A204.1 (cell line): ENCODE results near the gene TSHZ3.

Source experiments
- FAIRE-seq: peaks from 2 replicates; lab custom pipeline; 2012; peaks lifted over from hg19 to GRCh38; lab: Jason Lieb, UNC

Gene TSHZ3

DNA sequence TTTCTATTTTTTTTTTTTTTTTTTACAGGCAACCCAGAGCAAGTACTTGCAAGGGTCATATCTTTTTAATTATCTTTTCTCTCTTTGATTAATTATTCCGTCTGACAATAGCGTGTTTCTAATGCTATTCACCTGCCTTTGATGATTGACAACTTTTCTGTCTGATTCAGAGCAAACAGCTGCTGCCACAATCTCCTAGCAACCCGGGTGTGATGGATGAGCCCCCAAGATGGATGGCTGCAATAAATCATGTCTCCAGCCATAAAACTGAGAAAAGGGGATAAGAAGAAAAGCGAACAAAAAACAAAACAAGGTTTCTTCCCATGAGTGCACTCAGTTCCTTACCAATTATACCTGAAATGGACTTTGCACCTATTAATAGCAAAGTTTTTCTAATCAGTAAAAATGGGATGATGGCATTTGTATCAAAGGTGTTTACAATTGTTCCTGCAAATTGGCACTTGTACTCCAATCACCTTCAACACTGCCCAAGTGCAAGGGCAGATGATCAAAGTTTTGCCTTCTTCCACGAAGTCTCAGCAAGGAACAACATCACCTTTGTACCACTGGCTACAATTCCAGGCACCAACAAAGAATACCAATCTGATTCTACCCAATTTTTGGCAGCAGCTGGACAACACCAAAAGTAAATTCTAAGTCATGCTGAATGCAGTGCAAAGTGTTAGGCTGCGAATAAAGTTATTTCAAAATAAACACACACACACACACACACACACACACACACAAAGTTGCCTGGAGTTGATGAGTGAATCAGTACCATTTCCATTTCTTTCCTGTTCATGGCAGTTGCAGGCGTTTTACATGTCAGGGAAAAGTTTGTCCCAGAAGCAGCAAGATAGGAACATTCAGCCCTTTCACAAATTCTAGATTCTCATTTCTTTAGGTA lies 12.0 kb downstream of the TSHZ3 start:
- no peak for FAIRE-seq

DNA sequence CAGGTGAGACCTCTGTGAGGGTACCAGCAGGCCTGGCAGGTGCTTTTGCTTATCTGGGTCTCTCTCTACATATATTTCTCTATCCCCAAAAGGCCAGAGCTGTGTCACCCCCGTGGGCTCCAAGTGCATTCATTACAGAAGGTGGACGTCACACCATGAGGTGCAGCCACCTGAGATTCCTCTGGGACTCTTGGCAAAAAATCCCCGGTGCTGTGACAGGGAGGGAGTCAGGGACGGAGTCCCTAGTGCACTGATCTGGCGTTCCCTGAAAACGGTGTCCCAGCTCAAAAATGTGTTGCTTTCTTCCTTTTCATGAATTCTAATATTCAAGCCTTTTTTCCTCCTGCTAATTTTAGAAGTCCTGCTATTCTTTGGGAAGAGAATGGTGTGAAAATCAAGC lies 13.5 kb downstream of the TSHZ3 start:
- no peak for FAIRE-seq

DNA sequence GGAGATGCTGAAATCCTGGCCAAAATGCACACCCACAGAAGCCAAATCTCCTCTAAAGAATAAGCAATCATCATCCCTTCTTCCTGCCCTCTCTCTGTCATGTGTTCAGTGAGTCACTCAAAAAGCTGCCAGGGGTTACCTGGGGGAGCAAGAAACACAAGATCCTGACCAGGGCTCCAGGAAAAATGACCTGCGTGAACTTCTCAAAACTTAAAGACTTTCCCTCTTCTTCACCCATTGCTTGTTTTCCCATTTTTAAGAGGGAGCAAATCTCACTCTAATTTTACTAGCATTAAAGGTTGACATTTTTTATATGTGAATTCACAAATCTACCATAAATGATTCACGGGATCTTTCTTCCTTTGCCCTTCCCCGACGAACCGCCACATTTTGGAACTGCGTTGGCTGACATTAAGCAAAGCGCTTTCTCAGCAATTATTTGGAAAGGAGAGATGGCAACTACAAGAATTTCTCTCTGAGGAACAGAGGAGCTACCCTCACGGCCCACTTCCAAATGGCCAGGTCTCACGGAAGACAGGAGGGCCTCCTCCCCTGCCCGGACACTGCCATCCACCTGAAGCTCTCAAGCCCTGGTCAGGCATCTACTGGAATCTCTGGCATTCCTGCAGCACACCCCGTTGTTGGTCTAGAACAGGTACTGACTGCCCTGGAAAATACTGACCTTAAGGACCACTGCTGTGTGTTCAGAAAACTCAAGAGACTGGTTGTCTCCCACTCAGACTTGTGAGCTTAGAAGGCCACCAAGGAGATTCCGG lies 14.2 kb downstream of the TSHZ3 start:
- no peak for FAIRE-seq

DNA sequence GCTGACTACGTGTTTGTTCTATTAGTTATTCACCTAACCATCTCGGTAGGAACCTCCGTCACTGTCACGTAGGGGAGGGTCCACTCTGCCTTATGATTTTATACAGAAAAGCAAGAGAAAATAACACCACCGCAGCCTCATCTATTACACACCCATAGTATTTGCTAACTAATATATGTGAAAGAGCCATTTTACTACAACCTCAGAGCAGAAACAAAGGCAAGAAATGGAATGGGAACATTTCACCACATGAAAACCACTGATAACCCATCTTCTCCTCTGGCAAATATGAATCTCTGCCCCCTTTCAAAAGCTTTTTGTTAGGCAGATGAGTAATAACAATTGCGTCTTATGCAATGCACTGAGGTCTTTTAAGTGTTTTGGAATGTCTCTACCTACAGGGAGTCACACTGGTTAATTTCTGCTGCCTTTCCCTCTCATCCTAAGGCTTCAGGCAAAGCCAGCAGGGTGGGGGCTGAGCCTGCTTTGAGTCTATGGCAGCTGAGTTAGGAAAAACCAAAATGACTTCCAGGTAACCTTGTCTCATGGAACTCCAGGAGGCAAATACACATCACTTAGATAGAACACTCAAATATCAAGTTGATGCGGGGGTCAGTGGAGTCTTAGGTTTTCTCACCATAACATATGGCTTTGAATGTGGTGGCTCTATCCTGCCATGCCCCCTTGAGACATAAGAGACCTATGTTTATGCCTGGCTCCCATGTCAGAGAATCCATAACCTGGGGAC lies 15.0 kb downstream of the TSHZ3 start:
- no peak for FAIRE-seq

DNA sequence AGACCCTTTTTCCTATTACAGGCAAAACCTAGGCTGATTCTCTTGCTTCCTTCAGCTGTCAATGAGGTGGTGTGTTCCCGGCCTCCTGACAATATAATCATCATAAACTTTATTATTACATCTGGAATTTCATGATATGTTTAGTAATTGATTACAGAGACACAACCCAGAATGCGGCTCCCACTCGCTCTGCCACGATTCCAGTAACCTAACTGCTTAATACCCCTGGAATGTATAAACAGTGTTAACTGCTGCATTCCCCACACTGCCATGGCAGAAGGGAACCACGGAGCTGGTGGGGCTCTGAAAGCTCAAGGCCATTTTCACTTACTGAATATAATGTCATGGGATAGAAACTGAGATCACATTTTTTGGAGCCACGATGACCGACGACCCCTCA lies 17.1 kb downstream of the TSHZ3 start:
- no peak for FAIRE-seq

DNA sequence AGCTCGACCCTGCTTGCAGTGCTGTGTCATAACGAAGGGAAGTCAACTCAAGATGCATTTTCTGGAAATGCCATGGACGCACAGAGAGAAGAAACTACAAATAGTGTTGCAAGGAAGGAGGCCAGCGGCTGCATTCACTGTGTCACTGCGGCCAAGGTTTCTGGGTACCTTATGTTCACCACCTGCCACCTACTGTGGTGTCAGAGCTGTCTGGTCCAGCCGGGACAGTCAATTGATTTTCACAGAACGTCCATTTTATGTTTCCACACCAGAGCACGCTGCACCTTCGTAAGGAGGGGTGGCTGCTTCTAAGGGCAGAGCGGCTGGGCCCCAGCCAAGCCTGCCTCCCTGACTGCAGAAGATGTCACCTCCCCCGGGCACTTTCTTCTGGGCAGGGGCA lies 17.7 kb downstream of the TSHZ3 start:
- FAIRE-seq, result no peak

DNA sequence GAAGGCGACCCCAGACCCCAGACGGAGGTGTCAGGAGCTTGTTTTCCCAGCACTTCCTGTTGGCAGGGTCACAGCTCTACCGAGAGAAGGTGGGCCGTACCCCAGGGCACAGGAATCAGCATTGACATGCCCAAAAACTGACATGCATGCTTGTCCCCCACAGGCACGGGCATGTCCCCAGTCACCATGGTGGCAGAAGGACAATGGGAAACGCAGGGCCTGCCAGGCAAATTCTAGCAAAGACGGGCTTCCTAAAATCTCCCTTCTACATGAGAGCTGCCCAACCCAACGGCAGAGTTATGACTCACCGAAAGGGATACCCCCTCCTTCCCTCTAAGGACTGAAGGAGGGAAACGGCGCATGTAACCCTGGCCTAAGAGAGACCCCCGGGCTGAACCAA lies 18.5 kb downstream of the TSHZ3 start:
- no peak for FAIRE-seq

DNA sequence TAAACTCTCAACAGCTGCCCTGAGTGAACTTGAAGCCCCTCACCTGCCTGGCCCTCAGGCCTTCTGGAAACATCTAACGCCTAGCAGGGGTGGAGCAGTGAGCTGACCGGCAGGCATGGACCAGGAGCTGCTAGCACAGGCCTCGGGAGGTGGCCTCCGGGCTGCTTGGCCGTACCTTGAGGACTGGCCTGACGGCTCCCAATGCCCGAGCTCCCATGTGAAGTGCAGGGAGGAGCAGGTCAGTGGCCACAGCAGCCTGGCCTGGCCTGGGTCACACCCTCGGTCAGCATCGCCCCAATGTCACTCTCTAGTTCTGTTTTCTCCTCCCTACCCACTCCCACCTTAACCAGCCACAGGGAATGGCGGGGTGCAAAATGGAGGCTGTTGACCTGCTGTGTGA lies 19.0 kb downstream of the TSHZ3 start:
- FAIRE-seq, result no peak

DNA sequence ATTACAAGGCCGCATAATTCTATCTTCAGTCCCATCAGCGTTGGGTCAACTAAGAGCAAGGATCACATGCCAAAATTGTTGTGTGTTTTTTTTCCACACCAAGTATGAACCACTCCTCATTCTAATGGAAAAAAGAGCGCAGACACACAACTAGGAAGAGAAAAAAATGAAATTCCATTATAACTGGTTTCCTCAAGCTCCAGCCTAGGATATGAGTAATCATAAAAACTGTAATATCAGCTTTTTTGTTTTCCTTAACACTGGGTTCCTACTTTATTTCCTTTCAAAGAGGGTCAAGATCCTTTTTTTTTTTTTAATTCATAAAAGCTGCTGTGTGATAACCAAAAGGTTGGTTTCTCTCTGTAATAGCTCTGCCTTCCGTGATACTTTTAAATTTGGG lies 19.4 kb downstream of the TSHZ3 start:
- FAIRE-seq, result no peak

DNA sequence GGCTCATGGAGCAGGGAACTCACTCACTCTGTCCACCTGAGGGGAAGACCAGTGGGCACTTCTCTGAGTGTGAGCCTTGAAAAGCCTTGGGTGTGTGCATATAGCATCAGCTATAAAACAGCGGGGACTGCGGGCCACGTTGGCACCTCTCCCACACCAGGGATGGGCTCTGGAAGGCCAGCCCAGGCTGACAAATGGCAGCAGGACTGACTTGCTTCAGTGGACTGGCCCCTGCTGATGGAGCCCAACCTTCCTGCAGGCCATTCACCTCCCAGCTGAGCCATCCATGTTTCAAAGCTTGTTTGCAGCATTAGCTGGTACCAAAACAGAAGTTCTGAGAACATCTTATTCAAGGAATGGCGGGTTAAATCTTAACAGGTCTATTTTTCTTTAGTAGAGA lies 21.0 kb downstream of the TSHZ3 start:
- FAIRE-seq, result no peak

DNA sequence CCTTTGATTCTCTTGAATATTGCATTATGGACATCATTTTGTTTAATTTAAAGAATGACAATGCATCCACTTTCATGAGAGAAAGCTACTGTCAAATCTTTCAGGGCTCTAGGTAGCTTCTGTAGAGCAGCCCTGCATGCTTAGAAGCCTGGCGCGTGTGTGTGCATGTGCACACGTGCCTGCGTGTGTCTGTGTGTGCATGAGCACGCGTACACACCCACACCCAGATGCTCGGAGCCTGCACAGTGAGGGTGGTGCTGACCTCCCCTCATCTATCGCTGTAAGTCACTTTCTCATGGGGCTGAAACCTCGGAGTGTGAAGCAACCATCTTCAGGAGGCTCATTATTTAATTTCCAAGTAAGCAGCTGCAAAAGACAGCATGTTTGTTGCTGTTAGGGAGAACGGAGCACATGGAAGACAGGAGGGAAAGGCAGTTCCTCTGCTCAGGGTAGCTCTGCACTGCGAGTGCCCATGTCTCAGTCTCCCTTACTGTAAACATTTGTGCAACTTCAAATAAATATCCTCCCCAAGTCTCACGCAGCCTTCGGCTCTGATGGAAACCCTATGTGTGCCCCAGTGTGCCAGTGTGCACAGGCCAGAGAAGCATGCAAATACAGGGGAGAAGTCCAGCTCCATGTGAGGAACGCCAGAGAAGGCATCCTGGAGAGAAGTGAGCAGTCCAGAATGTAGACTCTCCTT lies 22.8 kb downstream of the TSHZ3 start:
- FAIRE-seq, result no peak

DNA sequence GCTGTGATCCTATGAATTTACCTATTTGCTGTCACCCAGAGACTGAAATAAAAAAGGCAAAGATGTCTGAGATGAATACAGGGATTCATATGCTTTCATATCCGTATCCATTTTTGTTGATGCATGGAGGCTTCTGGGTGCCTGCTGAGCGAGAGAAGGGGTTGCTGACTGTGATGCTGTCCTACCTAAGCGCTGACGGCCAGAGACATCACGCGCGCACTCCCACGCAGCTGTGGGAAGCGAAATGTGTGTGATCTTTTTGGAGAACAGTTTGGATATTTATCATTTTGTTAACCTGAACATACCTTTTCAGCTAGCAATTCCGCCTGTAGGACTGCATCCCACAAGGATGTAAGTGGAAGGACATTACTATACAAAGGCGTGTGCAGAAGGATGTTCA lies 23.9 kb downstream of the TSHZ3 start:
- no peak for FAIRE-seq

DNA sequence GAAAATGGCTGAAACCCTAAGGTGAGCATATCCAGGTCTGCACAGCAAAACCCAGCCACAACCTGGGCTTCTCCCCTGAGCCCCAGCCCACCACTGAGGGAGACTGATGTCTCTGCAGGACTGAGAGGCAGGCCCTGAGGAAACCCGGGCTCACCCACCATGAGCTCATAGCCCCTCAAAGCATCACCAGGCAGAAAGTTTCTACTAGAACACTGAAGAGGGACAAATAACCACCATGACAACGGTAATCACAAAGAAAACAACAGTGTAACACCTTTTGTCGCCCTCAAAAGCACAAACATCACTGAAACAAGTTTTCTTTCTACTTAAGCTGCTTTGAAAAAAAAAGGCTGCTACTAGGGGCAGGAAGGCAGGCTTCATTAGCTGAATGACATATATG lies 29.8 kb downstream of the TSHZ3 start:
- FAIRE-seq, result no peak

DNA sequence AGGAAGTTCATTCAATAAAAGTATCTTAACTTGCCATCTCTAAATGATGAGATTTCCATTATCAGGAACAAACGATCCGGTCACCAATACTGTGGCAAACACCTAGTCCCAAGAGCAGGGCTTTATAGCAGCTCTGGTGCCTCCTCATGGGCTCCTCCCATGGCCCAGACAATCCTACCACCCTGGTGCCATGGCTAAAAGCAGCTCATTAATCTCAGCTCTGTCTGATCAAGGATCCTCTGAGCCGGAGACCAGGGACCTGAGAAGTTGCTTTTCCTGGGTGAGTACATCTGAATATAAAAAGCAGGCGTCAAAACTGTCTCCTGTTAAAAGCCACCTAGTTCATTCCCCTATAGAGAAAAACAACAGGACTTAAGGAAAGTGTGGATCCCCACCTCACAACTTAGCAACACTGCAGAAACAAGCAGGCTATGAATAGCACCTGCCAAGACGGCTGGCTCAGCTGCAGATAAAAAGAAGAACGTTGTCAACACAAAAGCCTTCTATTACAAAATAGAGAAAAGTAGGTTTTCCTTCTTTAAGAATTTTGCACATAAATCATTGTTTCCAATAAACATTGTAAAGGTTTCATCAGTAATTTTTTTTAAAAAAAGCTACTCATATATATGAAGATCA lies 30.3 kb downstream of the TSHZ3 start:
- no peak for FAIRE-seq

DNA sequence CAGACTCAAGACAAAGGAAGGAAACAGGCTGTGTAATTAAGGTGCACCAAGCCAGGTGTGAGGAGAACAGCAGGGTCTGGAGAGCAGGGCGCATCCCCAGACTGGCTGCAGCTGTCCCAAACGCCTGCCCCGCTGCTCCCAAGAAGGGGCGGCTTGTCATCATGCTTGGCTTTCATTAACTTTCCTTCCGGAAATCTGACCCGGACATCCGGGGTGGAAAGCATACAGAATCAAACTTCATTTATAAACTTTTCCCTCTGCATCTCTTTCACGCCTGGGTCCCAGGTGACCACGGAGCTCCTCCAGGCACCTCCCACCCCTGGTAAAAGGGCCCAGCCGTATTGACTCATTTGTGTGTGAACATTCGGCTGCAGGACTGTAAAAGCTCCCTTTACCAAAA lies 31.7 kb downstream of the TSHZ3 start:
- FAIRE-seq, result no peak

DNA sequence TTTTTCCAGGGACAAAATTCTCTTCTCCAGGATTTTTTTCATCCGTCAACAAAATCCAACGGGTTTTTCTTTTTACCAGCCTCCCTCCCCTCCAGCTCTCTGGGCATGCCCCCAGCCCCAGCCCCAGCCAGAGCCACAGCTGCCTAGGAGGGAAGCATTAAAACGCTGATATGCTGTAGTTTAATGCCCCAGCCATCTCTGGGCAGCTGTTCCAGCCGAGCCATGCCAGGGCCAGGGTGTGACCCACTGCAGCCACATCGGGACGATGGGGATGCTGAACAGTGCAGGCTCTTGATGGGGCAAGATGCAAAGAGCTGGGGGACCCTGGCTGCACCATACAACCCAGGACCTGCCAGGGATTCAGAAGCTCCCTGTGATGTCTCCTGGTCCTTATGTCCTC lies 32.1 kb downstream of the TSHZ3 start:
- FAIRE-seq, result no peak

DNA sequence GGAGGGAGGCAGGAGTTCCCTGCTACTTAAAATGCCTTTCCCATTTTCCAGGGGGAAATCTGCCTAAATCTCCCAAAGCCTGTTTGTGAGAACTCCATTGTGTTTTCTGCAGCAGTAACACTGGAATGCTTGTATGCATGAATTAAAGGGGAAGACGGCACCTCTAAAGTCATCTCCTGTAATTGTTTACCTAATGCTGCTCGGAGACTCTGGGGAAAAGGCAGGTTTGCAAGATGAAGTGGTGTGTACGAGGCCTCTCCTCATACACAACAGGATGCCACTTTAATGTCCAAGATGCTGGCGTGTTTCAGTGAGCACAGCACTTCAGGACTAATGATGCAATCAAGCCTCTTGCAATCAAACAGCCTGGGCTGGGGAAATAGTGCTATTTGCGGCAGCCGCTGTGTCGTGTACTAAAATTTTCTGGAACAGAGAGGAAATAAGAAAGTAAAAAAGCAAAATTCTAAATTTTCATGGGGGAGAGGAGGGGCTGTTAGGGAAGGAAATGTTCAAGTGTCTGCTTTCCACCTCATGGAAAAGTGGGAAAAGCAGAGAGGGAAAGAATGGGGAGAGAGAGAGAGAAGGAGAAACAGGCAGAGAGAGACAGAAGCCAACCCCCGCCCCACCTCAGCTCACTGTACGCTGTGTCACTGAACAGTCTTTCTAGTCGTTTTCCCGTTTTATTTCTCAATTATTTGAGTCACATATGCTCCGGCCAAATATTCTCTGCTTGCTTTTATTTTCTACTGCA lies 32.9 kb downstream of the TSHZ3 start:
- no peak for FAIRE-seq

DNA sequence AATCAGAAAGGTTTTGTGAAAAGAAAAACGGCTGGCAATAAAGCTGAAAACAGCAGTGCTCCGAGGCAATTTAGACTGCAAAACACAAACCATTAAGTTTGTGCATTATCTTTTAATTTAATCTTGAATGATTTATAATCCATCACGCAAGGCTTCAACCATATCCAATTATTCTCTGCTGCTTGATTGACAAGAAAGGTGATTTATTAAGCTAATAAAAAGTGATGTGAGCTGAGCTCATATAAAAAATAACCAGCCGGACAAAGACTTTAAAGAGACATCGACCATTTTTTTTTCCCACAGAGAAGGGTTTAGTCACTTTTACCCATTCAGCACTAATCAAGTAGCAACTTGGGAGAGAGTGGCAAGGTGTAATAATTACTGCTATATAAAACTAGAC lies 33.6 kb downstream of the TSHZ3 start:
- FAIRE-seq, result no peak

DNA sequence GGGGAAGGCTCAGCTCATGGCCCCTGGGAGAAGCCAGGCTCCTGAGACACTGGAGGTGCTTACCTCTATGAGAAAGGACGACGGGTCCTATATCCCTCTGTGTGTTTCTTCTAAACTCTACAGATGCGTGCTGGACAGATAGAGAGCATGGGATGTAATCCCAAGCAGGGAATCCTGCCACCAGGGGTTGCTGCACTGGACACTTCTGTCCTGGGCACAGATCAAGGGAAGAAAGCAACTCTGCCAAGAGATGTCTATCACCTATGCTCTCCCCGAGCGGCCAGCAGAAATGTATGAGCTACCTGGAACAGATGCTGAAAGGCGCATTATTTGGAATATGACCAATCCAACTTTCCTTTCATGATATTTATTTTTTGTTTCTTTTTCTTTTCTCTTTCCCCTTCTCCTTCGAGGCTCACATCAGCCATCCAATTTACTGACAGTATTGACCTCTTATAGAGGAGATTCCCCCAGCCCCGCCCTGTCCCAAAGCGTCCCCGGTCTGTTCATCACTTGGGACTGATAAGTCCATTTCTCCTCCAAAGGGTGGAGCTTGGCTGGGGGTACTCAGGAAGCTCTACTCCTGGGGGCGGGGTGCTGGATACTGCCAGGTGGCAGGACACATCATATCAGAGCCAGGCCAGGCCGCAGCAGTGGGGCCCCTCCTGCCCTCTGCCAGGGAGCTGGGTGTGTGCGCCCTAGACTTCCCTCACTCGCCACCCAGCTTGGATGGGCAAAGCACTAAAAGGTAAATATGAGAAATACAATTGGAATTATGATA lies 34.2 kb downstream of the TSHZ3 start:
- no peak for FAIRE-seq

DNA sequence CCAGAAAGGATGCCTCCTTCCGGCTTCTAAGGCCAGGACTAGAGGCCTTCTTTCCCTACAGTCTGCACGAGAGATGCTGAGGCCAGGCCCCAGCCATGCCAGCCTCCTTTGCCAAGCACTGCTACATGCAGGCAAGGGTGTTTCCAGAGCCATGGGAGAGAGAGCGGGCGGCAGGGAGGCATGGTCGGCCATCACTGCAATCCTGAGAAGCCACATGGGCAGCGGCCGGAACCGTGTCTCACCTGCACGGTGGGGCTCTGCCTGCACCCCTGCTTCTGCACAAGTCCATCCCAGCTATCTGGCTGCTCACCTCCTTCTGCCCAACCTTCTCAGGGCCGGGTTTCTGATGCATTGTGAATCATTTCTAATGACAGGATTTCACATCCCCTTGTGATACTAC lies 35.1 kb downstream of the TSHZ3 start:
- FAIRE-seq, result no peak
